ENCODE results near the gene POTEJ.
"Not testable (repeated sequence)": the region's sequence is repeated elsewhere in the genome, so short reads cannot be mapped to it uniquely, and the experiment has no call there.

Gene POTEJ

GRCh38 chr2:130611140-130611539 is at the start of gene POTEJ:
Gene POTEJ, plus strand, starts transcription at chr2:130611440. Its CDS starts 93 bp downstream, at chr2:130611533.
- not testable (repeated sequence) for DNase-seq

DNA sequence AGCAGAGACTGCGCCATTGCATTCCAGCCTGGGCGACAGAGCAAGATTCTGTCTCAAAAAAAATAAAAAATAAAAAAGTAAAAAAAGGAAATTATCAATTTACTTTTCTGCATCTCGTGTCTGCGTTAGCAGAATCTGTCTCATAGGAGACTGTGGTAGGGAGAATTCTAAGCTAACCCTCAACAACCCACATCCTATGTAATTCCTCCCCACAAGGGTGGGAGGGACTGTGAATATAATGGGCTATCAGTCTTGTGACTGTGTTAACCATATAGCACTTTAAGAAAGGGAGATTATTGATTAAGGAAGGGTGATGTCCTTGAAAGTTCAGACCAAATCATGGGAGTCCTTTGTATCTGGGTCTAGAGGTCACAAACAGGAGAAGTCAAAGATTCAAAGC is 45.1 kb upstream of the POTEJ start:
- not testable (repeated sequence) for DNase-seq

DNA sequence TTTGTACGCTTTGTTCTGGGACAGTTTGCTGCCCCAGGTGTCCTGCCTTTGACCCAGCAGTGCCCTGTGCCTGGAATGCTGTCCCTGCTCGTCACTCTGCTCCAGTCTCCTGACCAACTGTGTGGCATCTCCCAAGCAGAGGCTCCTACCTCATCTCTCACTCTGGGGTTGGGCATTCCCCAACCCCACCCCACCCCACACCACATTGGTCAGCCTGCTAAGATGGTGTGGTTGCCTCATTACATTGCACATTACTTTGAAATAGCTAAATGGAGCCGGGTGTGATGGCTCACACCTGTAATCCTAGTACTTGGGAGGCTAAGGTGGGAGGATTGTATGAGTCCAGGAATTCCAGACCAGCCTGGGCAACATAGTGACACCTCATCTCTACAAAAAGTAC is 39.3 kb upstream of the POTEJ start:
- not testable (repeated sequence) for DNase-seq

DNA sequence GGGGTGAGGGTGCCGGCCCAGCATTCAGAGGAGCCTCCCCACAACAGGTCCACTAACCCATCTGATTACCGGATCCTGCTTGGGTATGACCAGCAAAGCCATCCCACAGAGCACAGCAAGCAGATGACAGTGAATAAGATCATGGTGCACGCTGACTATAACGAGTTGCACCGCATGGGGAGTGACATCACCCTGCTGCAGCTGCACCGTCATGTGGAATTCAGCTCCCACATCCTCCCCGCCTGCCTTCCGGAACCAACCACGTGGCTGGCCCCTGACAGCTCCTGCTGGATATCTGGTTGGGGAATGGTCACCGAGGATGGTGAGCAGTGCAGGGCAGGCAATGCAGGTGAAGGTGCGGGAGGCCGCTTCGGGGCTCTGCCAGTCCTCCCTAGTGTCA is 37.0 kb upstream of the POTEJ start:
- DNase-seq, result not testable (repeated sequence)

- DNase-seq, result not testable (repeated sequence)
Measured at GRCh38 chr2:130576209-130576784, 34.9 kb upstream of the POTEJ start.

- not testable (repeated sequence) for DNase-seq
Measured at GRCh38 chr2:130577559-130577958, 33.7 kb upstream of the POTEJ start.

- not testable (repeated sequence) for DNase-seq
Measured at GRCh38 chr2:130579121-130579520, 32.1 kb upstream of the POTEJ start.

DNA sequence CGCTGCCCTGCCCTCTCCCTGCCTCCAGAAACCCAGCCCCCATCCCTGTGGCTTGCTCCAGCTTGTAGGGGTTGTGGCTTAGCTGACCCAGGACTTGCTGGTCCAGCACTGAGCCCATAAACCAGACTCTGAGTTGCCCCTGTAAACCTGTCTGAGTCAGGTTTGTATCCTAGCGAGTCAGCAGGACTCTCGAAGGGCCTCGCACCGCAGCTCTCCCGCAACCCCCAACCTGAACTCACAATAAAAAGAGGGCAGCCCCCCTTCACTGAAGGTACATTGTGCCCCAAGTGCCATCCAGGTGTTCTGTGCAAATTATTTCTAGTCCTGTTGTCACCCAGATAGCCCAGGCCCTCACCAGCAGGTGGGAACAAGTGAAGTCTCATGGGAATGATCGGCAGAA is 29.7 kb upstream of the POTEJ start:
- not testable (repeated sequence) for DNase-seq

DNA sequence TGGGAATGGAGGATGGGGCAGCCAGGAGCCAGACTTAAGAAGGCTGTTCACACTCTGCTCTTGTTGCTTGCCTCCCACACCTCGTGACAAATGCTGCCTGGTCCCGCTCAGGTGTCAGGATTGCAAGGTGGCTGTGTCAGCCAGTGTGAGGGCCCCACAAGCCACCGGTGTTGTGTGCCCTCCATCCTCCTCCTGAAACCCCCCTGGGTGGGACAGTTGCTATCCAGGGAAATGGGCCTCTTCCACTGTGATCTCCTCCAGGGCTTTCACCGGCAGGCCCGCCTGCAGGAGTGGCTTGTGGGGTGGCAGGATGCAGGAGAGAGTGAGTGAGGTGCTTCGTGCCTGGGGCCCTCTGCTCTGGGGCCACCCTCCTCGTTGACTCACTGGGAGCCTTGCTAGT is 28.3 kb upstream of the POTEJ start:
- DNase-seq, result not testable (repeated sequence)

- DNase-seq, result not testable (repeated sequence)
Measured at GRCh38 chr2:130583582-130583981, 27.7 kb upstream of the POTEJ start.

DNA sequence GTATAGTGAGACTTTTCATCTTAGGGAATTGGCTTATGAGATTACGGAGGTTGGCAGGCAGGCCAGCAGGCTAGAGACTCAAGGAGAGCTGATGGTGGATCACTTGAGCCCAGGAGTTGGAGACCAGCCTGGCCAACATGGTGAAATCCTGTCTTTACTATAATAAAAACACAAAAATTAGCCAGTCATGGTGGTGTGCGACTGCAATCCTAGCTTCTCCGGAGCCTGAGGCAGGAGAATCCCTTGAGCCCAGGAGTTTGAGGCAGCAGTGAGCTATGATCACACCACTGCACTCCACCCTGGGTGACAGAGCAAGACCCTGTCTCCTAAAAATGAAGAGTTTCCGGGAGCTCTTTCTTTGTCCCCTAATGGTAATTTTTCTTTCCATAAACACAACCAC is 26.5 kb upstream of the POTEJ start:
- not testable (repeated sequence) for DNase-seq

- not testable (repeated sequence) for DNase-seq
Measured at GRCh38 chr2:130588688-130589458, 22.4 kb upstream of the POTEJ start.

- DNase-seq, result not testable (repeated sequence)
Measured at GRCh38 chr2:130590170-130590841, 20.9 kb upstream of the POTEJ start.

GRCh38 chr2:130590842-130591359 is 20.3 kb upstream of the POTEJ start:
- DNase-seq, result not testable (repeated sequence)

DNA sequence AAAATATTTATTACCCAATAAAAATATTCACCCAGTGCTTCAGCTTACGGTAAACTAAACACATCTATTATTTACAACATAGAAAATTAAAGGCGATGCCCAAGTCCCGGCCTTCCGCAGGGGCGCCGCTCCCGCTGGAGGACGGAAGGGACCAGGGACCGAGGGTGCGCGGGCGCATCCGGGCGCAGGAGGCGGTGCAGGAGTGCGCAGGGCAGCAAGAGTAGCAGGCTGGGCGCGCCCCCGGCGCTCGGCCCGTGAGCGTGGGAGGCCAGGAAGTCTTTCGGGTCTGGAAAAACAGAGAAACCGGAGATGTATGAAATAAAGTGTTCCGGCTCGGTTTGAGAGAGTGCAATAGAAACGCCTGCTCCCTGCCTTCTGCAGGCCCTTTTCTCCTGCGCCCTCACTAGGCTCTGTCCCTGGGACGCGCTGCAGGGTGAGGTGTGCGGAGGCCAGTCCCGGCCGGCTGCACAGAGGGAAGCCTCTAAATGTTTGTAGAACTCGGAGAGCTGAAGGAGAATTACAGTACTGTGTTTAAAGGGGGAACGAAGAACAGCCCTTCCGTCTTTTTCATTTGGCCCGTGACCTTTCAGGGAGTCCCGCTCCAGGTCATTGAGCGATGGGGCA is 18.3 kb upstream of the POTEJ start:
- not testable (repeated sequence) for DNase-seq

- not testable (repeated sequence) for DNase-seq
Measured at GRCh38 chr2:130594011-130594410, 17.2 kb upstream of the POTEJ start.

GRCh38 chr2:130596757-130597156 is 14.5 kb upstream of the POTEJ start:
- not testable (repeated sequence) for DNase-seq

DNA sequence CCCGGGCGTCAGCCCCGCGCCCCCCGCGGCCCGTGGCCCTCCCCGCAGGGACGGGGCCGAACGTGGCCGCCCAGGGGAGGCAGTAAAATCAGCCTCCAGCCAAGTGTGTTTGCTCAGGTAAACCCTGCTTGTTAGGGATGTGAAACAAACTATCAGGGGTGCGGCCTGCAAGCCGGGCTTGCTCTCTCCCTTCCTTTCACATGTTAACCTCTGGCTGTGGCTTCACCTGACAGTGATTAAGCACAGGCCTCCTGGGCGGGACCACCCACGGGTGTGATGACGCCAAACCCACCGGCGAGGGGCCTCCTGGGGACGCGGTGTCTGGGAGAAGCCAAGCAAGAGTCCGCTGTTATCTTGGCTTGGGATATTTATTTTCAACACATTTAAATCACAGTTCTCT is 13.2 kb upstream of the POTEJ start:
- not testable (repeated sequence) for DNase-seq

- DNase-seq, result not testable (repeated sequence)
Measured at GRCh38 chr2:130598463-130598862, 12.8 kb upstream of the POTEJ start.

GRCh38 chr2:130599393-130599792 is 11.8 kb upstream of the POTEJ start, which contains the start of gene CFC1:
Gene CFC1, minus strand, starts transcription at chr2:130599575. Its CDS starts 288 bp downstream, at chr2:130599287.
- DNase-seq, result not testable (repeated sequence)

DNA sequence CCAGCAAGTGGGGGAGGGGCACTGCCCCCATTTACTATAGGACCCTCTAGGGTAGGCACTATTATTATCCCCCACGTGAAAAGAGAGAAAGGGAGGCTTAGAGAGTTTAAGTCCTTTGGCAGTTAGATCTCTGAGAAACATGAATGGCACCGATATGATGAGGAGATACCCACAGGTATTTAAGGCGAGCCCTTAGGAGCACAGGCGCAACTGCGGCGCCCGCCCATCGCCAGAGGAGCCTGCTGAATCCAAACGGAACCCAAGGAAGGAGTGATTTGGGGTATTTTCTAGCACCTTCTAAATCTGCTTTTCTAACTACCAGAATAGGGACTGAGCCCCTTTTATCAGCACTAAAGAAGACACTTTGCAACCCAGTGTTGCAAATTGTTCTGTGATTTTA is 11.3 kb upstream of the POTEJ start:
- DNase-seq, result not testable (repeated sequence)

- DNase-seq, result not testable (repeated sequence)
Measured at GRCh38 chr2:130601648-130602302, 9.5 kb upstream of the POTEJ start.
